Adrenal gland (tissue), 12 donors: ENCODE measurements around the gene HLA-DQB1. TPM values are rescaled to one million over a fixed set of nuclear protein-coding genes. Genes with fewer than 3 reads are reported as not detected.
"Not testable (repeated sequence)": the region's sequence is repeated elsewhere in the genome, so short reads cannot be mapped to it uniquely, and the experiment has no call there.

ENCODE experiments used
- DNase-seq, 7 donors: peaks; one replicate each; pipeline ENCODE4 v3.0.0-alpha.2; 2019 to 2020
- H3K27ac ChIP-seq, 5 donors: fragments of 200-600 bp; sonication (generic) in 4 of 5; 1 replicate in 3 of 5; 2 replicates in 2 of 5; pipeline versions ENCODE4 v1.5.1 to v1.8.0; 2016 to 2020; ENCODE audit warnings: mild to moderate bottlenecking in 1 of 5
- H3K27me3 ChIP-seq: fragments of 200-600 bp; 2 replicates; pipeline ENCODE4 v1.8.0; 2021
- H3K36me3 ChIP-seq, 2 donors: fragments of 200-600 bp; replicated peaks in 1 of 2; 1 replicate in 1 of 2; 2 replicates in 1 of 2; pipeline versions ENCODE4 v1.5.1 to v1.8.0; 2018 to 2022
- H3K4me1 ChIP-seq, 2 donors: fragments of 200-600 bp; replicated peaks in 1 of 2; 1 replicate in 1 of 2; 2 replicates in 1 of 2; pipeline versions ENCODE4 v1.5.1 to v1.8.0; 2018 to 2021
- H3K4me3 ChIP-seq, 4 donors: fragments of 200-600 bp; sonication (generic) in 3 of 4; one replicate each; pipeline ENCODE4 v1.5.1; 2016 to 2018
- H3K9me3 ChIP-seq, 3 donors: fragments of 200-600 bp; sonication (generic) in 1 of 3; replicated peaks in 1 of 3; 1 replicate in 2 of 3; 2 replicates in 1 of 3; pipeline versions ENCODE4 v1.5.1 to v1.8.0; 2016 to 2021
- POLR2A ChIP-seq, 2 donors: fragments of 450-650 bp; IDR thresholded peaks; one replicate each; pipeline ENCODE4 v1.6.1; 2017; ENCODE audit warnings: antibody characterized with exemption in 2 of 2, mild to moderate bottlenecking in 2 of 2, moderate library complexity in 1 of 2
- WGBS, 4 donors: extraction: QIAGEN DNeasy Blood & Tissue Kit in 2 of 4; methylation state at CpG; one replicate each; pipeline versions ENCODE4 v1.1.5 to v1.1.7; 2013 to 2017; 5-methylcytosine and 5-hydroxymethylcytosine counted together
- intact Hi-C, 2 donors: fragments of 100-400 bp; cut with DNase I; formaldehyde crosslinking; loops; one replicate each; pipeline versions ENCODE4 v1.14.1 to v1.15.0; 2022 to 2023
- polyA plus RNA-seq, 3 donors: library from polyadenylated mRNA; stranded (reverse); fragments of 200-250 nt in 2 of 3; fragments of 350-450 nt in 1 of 3; fragmentation: Illumina TruSeq in 1 of 3; extraction: RNeasy Lipid Tissue Mini Kit (QIAGEN cat#74804) in 1 of 3; gene quantifications; one replicate each; pipeline ENCODE4 v1.2.3, GENCODE V29; 2013 to 2014
- total RNA-seq, 9 donors: library from RNA; depleted of rRNA in 4 of 9; stranded (reverse); fragments of >200 nt in 4 of 9; fragments of 120-200 nt in 1 of 9; fragmentation: NEBNext Ultra II Directional in 1 of 9; extraction: Animal tissue kit (Norgen Biotek cat#: 25700) in 1 of 9; gene quantifications; one replicate each; pipeline versions ENCODE4 v1.1.0 to v1.2.4, GENCODE V29; 2013 to 2023
- TF ChIP-seq, protein P1 (sequence below), 6 experiments: fragments of 450-650 bp in 4 of 6; fragments of 200-600 bp in 2 of 6; sonication (generic) in 1 of 6; IDR thresholded peaks; 1 replicate in 5 of 6; 2 replicates in 1 of 6; pipeline versions ENCODE4 v1.5.1 to v1.8.0; 2016 to 2021; ENCODE audit warnings: antibody characterized with exemption in 6 of 6, mild to moderate bottlenecking in 2 of 6, moderate library complexity in 1 of 6
- donor health status: healthy with polysubstance abuse.
- donor health status: Bipolar disorder and iron deficiency.
- donor health status: DM: yes; HTN: yes; CAD: no.
- donor health status: DM: no; HTN: no; CAD: no.
- donor health status: DM: no; HTN: no; CAD: no.
- donor health status: DM: yes; HTN: yes; CAD: no.

The HLA-DQB1 gene
- total and polyA plus RNA-seq, 12 donors, result 1.4 to 208 (median 9.4) TPM

DNA sequence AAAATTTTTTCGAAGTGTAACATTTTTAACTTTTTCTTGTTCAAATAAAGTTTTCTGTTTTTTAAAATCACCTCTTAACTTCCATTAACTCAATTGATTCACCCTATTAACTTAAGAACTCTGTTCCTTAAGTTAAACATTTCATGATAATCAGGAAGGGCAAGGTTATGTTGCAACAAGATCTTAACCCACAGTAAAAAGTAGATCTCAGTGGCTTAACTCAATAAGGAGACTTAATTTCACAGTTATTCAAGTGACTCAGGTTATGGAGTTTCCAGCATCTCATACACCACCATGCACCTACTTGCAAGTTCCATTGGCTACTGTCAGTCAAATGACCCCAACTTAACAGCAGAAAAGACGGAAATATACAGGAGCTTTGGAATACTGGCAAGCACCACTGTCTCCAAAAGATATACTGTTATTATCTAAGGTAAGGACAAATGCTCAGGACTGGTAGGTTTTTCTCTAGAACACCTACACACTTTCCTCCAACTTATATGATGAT, 11.2 kb downstream of the HLA-DQB1 start:
- H3K27me3 ChIP-seq, result no peaks in the 10 kb centered on the region
- H3K4me1 ChIP-seq, result no peaks in the 10 kb centered on the region
- no peaks in the 10 kb centered on the region for H3K9me3 ChIP-seq
- intact Hi-C loops, result no loop called here
- no peaks in the 10 kb centered on the region for H3K36me3 ChIP-seq
- TF ChIP-seq, protein P1, sequence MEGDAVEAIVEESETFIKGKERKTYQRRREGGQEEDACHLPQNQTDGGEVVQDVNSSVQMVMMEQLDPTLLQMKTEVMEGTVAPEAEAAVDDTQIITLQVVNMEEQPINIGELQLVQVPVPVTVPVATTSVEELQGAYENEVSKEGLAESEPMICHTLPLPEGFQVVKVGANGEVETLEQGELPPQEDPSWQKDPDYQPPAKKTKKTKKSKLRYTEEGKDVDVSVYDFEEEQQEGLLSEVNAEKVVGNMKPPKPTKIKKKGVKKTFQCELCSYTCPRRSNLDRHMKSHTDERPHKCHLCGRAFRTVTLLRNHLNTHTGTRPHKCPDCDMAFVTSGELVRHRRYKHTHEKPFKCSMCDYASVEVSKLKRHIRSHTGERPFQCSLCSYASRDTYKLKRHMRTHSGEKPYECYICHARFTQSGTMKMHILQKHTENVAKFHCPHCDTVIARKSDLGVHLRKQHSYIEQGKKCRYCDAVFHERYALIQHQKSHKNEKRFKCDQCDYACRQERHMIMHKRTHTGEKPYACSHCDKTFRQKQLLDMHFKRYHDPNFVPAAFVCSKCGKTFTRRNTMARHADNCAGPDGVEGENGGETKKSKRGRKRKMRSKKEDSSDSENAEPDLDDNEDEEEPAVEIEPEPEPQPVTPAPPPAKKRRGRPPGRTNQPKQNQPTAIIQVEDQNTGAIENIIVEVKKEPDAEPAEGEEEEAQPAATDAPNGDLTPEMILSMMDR (IDR thresholded peaks at IDR 0.05), result no peak
- TF ChIP-seq POLR2A (IDR thresholded peaks at IDR 0.05), result no peak
- 0 to 85% (median 39%) methylated on average over 2 of the region's 2 CpGs for WGBS, 4 donors
- H3K27ac ChIP-seq, result no peak overlapping the region
- H3K4me3 ChIP-seq, result no peak overlapping the region
- DNase-seq, result no peak

DNA sequence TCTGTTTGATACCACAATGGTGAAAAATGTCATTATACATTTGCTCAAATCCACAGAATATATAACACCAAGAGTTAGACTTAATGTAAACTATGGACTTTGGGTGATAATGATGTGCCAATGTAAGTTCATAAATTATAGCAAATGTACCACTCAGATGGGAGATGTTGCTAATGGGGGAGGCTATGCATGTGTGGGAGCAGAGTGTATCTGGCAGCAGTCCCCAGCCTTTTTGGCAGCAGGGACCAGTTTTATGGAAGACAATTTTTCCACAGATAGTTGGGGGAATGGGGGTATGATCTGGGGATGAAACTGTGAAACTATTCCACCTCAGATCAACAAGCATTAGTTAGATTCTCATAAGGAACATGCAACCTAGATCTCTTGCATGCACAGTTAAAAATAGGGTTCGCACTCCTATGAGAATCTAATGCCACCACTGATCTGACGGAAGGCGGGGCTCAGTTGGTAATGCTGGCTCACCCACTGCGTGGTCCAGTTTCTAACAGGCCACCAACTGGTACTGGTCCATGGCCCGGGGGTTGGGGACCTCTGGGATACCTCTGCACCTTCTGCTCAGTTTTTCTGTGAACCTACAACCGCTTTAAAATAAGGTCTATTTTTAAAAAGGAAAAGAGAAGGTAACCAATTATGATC, 21.3 kb downstream of the HLA-DQB1 start:
- Histone ChIP-seq H3K27ac (no peak overlapping the region), H3K9me3 (no peaks in the 10 kb centered on the region), H3K4me3 (no peak overlapping the region), H3K27me3 (no peaks in the 10 kb centered on the region), H3K4me1 (no peaks in the 10 kb centered on the region), H3K36me3 (no peaks in the 10 kb centered on the region)
- no peak for TF ChIP-seq POLR2A (IDR thresholded peaks at IDR 0.05)
- TF ChIP-seq, protein P1 (IDR thresholded peaks at IDR 0.05), result no peak
- intact Hi-C loops, result no loop called here
- 34 to 93% (median 78%) methylated on average over 4 to 6 of the region's 6 CpGs for WGBS, 4 donors
- no peak for DNase-seq

DNA sequence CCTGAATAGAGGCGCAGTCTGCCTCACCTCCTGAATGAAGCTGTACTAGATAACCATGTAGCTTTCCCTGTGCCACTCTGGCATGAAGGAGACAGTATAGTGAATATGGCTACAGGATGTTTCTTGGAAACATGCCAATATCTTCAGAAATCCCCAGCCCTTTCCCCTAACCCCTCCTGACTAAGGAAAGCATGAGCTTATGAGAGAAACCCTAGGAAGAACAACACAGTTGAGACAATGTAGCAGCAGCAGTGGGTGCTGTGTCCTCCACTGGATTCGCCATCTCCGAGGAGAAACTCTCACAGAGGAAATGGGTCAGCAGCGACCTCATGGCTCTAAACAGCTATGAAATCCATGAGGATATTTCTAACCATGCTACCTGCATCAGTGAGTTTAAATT, 22.6 kb downstream of the HLA-DQB1 start:
- Histone ChIP-seq H3K4me1 (no peaks in the 10 kb centered on the region), H3K4me3 (no peak overlapping the region), H3K36me3 (no peaks in the 10 kb centered on the region), H3K27ac (no peak overlapping the region), H3K9me3 (no peaks in the 10 kb centered on the region), H3K27me3 (no peaks in the 10 kb centered on the region)
- TF ChIP-seq, protein P1 (IDR thresholded peaks at IDR 0.05), result no peak
- no peak for TF ChIP-seq POLR2A (IDR thresholded peaks at IDR 0.05)
- no peak for DNase-seq
- intact Hi-C loops, result loop anchor here in 1 of 2 donors (5.0 kb wide), 1 partner anchor 103 kb away; no protein-coding TSS in a partner anchor
- 20 to 81% (median 53%) methylated on average over 4 of the region's 4 CpGs for WGBS, 4 donors

DNA sequence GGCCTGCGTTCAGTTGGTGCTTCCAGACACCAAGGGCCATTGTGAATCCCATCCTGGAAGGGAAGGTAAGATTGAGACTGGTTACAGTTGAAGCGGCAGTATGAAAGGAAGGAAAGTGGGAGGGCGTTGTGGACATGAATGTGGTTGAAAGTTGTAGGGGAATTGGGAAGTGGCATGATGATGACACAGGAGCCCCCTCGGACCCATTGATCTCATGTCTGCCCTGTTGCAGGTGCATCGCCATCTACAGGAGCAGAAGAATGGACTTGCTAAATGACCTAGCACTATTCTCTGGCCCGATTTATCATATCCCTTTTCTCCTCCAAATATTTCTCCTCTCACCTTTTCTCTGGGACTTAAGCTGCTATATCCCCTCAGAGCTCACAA, 23.7 kb downstream of the HLA-DQB1 start:
- intact Hi-C loops, result loop anchor here in 1 of 2 donors (5.0 kb wide), 1 partner anchor 105 kb away; no protein-coding TSS in a partner anchor
- Histone ChIP-seq H3K4me1 (no peaks in the 10 kb centered on the region), H3K9me3 (no peaks in the 10 kb centered on the region), H3K27me3 (no peaks in the 10 kb centered on the region), H3K36me3 (no peaks in the 10 kb centered on the region), H3K27ac (no peak overlapping the region), H3K4me3 (no peak overlapping the region)
- no peak for DNase-seq
- WGBS, 4 donors, result 30 to 73% (median 52%) methylated on average over 2 to 6 of the region's 6 CpGs
- no peak for TF ChIP-seq POLR2A (IDR thresholded peaks at IDR 0.05)
- TF ChIP-seq, protein P1 (IDR thresholded peaks at IDR 0.05), result no peak

DNA sequence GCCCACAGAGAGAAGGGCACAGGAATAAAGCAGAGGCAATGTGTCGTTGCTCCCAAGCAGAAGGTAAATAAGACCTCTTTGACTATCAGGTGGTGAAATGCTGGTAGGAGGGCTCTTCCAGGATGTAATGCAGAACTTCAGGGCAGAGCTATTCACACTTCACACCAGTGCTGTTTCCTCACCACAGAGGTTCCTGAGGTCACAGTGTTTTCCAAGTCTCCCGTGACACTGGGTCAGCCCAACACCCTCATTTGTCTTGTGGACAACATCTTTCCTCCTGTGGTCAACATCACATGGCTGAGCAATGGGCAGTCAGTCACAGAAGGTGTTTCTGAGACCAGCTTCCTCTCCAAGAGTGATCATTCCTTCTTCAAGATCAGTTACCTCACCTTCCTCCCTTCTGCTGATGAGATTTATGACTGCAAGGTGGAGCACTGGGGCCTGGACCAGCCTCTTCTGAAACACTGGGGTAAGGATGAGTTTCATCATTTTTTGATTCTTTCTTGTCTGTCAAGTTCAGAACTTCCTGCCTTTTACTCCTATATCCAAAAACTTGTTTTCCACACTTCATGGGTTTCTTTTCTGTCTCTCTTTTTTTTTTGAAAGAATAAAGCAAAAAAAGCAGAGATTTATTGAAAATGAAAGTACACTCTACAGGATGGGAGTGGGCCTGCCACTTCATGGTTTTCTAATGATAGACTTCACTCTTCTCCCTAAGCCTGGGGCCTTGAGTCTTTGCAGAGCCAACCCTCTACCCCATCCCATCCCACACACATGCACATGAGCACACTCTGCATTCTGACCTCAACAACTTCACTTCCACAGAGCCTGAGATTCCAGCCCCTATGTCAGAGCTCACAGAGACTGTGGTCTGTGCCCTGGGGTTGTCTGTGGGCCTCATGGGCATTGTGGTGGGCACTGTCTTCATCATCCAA, 24.4 kb downstream of the HLA-DQB1 start:
- intact Hi-C loops, result loop anchor here in 1 of 2 donors (5.0 kb wide), 1 partner anchor 105 kb away; no protein-coding TSS in a partner anchor
- not testable (repeated sequence) for H3K4me1 ChIP-seq, H3K27ac ChIP-seq, H3K36me3 ChIP-seq, H3K4me3 ChIP-seq, H3K9me3 ChIP-seq, H3K27me3 ChIP-seq, DNase-seq
- 24 to 80% (median 67%) methylated on average over 1 to 2 of the region's 2 CpGs for WGBS, 4 donors
